NT2/D1 (cell line): Measurements from ENCODE around the gene PDCD7.
A peak's percentile ranks its signal among the peaks of the same experiment; 100 is the strongest.

ENCODE experiments used
- DNase-seq: peaks from one replicate; pipeline ENCODE4 v3.0.0-alpha.2; 2011; ENCODE audit warnings: low read depth, low spot score
- H3K27me3 ChIP-seq: 2 replicates; pipeline ENCODE4 v1.6.0; 2011; ENCODE audit warnings: mild to moderate bottlenecking; ENCODE audit not compliant: insufficient read length, insufficient read depth
- H3K36me3 ChIP-seq: 2 replicates; pipeline ENCODE4 v1.6.1; 2011; ENCODE audit warnings: mild to moderate bottlenecking, low read length, mixed read lengths; ENCODE audit not compliant: insufficient read depth, insufficient read length
- H3K4me1 ChIP-seq: 2 replicates; pipeline ENCODE4 v1.5.1; 2011; ENCODE audit not compliant: insufficient read depth, insufficient read length
- H3K4me3 ChIP-seq: 2 replicates; pipeline ENCODE4 v1.5.1; 2011; ENCODE audit warnings: low read depth; ENCODE audit not compliant: insufficient read length
- H3K9ac ChIP-seq: 2 replicates; pipeline ENCODE4 v1.6.0; 2011; ENCODE audit warnings: low read depth; ENCODE audit not compliant: insufficient read length
- H3K9me3 ChIP-seq: 2 replicates; pipeline ENCODE4 v1.5.1; 2011; ENCODE audit warnings: mild to moderate bottlenecking, low read length; ENCODE audit not compliant: insufficient read depth
- SUZ12 ChIP-seq: IDR thresholded peaks from 2 replicates; pipeline ENCODE4 v1.6.1; 2011; ENCODE audit not compliant: insufficient read length, insufficient read depth; ENCODE audit errors: extremely low read depth
- YY1 ChIP-seq: IDR thresholded peaks from 2 replicates; pipeline ENCODE4 v1.6.1; 2011; ENCODE audit not compliant: insufficient read length, insufficient read depth
- ZNF274 ChIP-seq: IDR thresholded peaks from 2 replicates; pipeline ENCODE4 v1.6.1; 2011; ENCODE audit warnings: mild to moderate bottlenecking, low read depth, low read length

Gene PDCD7

DNA sequence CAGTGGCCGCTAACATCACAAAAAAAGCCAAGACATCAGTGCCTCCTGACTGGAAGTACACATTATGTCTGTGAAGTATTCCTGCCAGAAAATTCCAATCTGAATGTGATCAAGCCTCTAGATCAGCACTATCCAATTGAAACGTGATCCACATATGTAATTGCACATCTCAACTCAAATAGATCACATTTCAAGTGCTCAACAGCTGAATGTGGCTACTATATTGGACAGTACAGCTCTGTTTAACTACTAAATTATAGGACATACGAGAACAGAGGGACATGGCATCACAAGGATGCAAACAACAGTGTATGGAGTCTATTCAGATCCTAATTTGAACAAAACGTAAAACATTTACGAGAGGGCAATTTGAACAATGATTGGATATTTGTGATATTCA is 18.1 kb downstream of the PDCD7 start:
- Histone ChIP-seq H3K9me3 (no peaks in the 10 kb centered on the region), H3K9ac (no peak overlapping the region), H3K27me3 (no peaks in the 10 kb centered on the region), H3K4me1 (no peaks in the 10 kb centered on the region), H3K4me3 (no peak overlapping the region), H3K36me3 (peaks cover 39% of the 10 kb centered on the region)
- TF ChIP-seq YY1, result no peak
- TF ChIP-seq ZNF274, result no peak
- no peak for TF ChIP-seq SUZ12
- no peak for DNase-seq

GRCh38 chr15:65115086-65115485 is 18.5 kb downstream of the PDCD7 start, which contains the start of gene UBAP1L:
Gene UBAP1L (minus strand): TSS chr15:65115200. CDS start chr15:65106215, 8,985 bp downstream.
- Histone ChIP-seq H3K4me1 (no peaks in the 10 kb centered on the region), H3K9ac (no peak within 1 kb of the TSS), H3K4me3 (no peak within 1 kb of the TSS), H3K9me3 (no peaks in the 10 kb centered on the region), H3K36me3 (peaks cover 37% of the 10 kb centered on the region), H3K27me3 (no peaks in the 10 kb centered on the region)
- no peak for TF ChIP-seq ZNF274
- TF ChIP-seq YY1, result no peak
- no peak for DNase-seq

DNA sequence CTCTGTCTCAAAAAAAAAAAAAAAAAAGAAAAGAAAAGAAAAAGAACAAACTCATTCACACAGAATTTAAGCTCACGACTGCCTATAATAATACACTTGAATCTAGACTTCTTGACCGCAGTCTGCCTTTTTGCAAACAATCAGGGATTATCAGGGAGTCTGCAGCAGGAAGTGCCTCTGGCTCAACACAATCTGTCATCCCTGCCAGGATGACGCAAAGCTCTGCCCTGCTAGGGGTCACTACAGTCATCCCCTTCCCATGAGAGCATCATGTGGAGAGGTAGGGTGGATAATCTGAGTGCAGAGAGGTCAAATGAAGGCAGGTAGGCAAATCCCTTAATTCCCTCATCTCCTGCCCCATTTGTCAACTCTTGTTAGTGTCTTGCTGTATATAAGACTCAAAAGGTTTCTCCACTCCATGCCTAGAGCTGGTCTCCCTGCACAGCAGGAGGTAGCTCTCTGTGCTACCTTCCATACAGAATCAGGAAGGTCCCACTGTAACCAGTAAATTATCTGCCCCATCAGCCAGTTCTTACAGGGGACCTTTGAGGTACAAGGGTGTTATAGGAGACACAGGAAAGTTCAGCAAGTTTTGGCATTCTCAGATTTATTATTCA is 22.8 kb downstream of the PDCD7 start:
- Histone ChIP-seq H3K4me1 (no peaks in the 10 kb centered on the region), H3K4me3 (no peak overlapping the region), H3K27me3 (no peaks in the 10 kb centered on the region), H3K9ac (no peak overlapping the region), H3K9me3 (no peaks in the 10 kb centered on the region), H3K36me3 (peaks cover 12% of the 10 kb centered on the region)
- TF ChIP-seq ZNF274 (no peak), SUZ12 (no peak)
- DNase-seq, result no peak

DNA sequence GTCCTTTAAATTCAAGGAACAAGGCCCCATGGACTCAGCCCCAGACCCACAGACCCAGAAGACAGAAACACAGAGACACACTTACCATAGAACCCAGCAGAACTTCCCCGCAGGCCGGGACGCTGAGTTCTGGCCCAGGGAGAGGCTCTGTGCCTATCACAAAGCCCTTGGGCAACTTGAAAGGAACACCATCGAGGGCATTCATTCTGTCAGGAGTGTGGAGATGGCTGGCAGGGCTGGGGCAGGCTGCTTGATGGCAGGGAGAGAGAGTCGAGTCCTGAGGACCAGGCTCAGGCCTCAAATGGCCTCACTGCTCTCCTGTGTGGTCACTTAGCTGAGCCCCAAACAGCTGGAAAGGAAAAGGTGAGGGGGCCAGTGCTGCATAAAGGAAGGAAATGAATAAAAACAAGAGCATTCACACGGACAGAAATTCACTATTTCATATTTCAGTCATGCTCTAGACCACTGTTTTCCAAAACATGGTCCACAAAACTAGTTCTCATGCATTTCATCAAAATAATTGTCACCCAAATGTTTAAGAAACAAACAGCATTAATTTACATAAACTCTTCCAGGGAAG is 27.5 kb downstream of the PDCD7 start:
- DNase-seq, result no peak
- Histone ChIP-seq H3K9ac (no peak overlapping the region), H3K9me3 (no peaks in the 10 kb centered on the region), H3K27me3 (peaks cover 14% of the 10 kb centered on the region), H3K36me3 (peaks cover 3% of the 10 kb centered on the region), H3K4me1 (no peaks in the 10 kb centered on the region), H3K4me3 (no peak overlapping the region)
- TF ChIP-seq YY1 (no peak), SUZ12 (no peak), ZNF274 (no peak)

DNA sequence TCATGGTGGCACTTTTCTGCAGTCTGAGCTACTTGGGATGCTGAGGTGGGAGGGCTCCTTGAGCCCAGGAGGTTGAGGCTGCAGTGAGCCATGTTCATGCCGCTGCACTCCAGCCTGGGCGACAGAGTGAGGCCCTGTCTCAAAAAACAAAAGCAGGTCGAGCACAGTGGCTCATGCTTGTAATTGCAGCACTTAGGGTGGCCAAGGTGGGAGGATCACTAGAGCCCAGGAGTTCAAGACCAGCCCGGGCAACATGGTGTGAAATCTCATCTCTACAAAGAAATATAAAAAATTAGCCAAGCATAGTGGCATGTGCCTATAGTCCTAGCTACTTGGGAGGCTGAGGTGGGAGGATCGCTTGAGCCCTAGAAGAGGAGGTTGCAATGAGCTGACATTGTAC is 28.6 kb downstream of the PDCD7 start:
- no peak overlapping the region for H3K9ac ChIP-seq
- no peaks in the 10 kb centered on the region for H3K9me3 ChIP-seq
- no peak overlapping the region for H3K4me3 ChIP-seq
- no peak for DNase-seq
- H3K4me1 ChIP-seq, result no peaks in the 10 kb centered on the region
- peaks cover 14% of the 10 kb centered on the region for H3K27me3 ChIP-seq
- peaks cover 3% of the 10 kb centered on the region for H3K36me3 ChIP-seq
- no peak for TF ChIP-seq ZNF274
- TF ChIP-seq SUZ12, result no peak
- no peak for TF ChIP-seq YY1

DNA sequence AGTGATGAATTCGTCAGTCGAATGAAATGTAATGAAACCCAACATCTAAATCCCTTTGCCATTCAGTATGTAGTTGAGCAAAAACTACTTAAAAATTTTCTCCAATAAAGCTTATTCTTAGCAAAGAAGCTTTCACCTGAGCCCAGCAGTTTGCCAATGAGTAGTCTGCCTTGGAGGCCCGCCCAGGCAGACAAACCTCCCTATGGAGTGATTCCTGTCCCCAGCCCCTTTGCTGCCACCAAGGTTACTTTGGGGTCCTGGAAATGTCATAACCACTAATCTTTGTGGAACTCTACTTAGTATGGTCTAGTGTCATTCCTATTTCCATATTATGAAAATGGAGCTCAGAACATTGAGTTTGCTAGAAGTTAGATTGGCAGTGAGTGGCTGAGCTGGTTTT is 30.7 kb downstream of the PDCD7 start:
- Histone ChIP-seq H3K27me3 (peaks cover 14% of the 10 kb centered on the region), H3K36me3 (peaks cover 19% of the 10 kb centered on the region), H3K4me1 (no peaks in the 10 kb centered on the region), H3K9ac (no peak overlapping the region), H3K9me3 (no peaks in the 10 kb centered on the region), H3K4me3 (no peak overlapping the region)
- no peak for DNase-seq
- no peak for TF ChIP-seq YY1
- no peak for TF ChIP-seq SUZ12
- TF ChIP-seq ZNF274, result no peak

GRCh38 chr15:65101891-65102708 is 31.5 kb downstream of the PDCD7 start:
- peak overlapping the region; percentile 22 for H3K4me3 ChIP-seq
- peaks cover 14% of the 10 kb centered on the region for H3K27me3 ChIP-seq
- no peak for DNase-seq
- no peak for TF ChIP-seq YY1
- TF ChIP-seq SUZ12, result no peak
- no peak for TF ChIP-seq ZNF274
- H3K4me1 ChIP-seq, result peaks cover 1% of the 10 kb centered on the region
- H3K9ac ChIP-seq, result peak overlapping the region; percentile 57
- H3K9me3 ChIP-seq, result no peaks in the 10 kb centered on the region
- peaks cover 19% of the 10 kb centered on the region for H3K36me3 ChIP-seq
